HG03460 (cell line): Measurements from ENCODE around the gene ATG9A.
"Not testable (repeated sequence)": the region's sequence is repeated elsewhere in the genome, so short reads cannot be mapped to it uniquely, and the experiment has no call there.

Experiments
- ATAC-seq: cut with Tn5 transposase; IDR thresholded peaks from one replicate; pipeline ENCODE4 v1.9.1; 2021; ENCODE audit not compliant: unreplicated experiment

The ATG9A gene

GRCh38 chr2:219229305-219230058 lies at the start of gene ATG9A, which contains the start of gene ANKZF1:
Gene ATG9A (minus strand): TSS chr2:219229636. CDS start chr2:219228024, 1,612 bp downstream.
Gene ANKZF1 (plus strand): TSS chr2:219229806. CDS start chr2:219230258, 452 bp downstream.
- ATAC-seq: peak; percentile 96

DNA sequence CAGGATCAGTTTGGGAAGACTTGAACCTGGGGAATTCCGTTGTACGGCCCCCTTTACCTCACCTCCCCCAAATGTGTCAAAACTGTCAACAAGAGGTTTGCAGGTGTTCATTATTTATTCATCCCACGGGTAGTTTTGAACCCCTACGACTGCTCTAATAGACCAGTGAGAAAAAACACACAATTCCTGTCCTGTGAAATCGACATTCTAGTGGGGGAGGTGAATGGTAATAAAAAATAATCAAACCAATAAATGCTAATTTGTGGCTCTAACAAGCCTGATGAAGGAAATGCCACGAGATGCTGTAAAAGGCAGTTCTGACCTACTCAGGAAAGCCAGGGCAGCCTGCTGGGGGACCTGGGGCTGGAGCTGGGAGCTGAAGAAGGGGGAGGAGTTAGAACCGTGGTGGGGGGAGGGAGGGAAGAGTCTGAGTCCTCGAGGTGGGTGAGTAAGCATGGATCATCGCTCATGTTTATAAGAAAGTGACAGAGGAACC lies 49.3 kb upstream of the ATG9A start:
- ATAC-seq: no peak

DNA sequence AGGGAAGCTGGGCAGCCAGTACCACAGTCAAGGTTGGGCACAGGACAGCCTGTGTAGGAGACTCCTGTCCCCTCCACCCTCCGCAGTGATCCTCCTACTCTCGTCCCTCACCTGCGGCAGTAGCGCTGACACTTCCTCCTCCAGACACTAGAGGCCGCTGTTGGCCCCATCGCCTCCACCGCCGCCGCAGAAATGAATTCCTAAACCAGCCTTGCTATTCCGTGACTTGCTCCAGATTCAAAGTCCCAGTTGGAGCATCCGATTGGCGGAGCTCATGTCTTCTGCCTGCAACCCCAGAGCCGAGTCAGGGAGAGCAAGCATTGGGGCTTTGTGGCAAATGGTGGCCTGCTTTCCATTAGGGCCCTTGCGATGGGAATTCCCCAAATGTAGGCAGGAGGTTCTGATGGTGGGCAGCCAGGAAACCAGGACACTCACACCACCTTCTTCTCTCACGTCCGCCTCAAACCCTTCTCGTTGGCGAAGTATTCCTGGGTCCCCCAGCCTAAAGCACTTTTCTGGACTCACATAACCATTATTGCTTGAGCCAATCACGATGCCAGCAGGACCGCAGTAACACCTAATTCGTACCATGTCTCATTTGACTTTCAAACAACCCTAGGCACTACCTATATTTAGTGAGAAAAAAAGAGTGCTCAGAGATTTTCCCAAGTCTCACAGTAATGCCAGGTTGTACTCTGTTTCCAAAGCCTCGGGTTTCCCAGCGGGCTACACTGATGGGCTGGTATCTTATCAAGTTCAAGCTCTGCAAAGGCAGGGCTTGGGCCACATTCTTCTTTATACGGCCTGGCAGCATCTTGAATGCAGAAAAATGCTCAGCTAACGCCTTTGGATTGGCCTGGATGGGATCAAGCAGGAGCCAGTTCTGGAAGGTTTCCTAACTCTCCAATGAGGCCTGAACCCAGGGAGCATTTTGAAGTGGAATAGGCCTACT lies 48.5 kb upstream of the ATG9A start:
- peak; percentile 26 for ATAC-seq

- ATAC-seq: no peak
Observed at GRCh38 chr2:219274361-219274921, 45.0 kb upstream of the ATG9A start.

DNA sequence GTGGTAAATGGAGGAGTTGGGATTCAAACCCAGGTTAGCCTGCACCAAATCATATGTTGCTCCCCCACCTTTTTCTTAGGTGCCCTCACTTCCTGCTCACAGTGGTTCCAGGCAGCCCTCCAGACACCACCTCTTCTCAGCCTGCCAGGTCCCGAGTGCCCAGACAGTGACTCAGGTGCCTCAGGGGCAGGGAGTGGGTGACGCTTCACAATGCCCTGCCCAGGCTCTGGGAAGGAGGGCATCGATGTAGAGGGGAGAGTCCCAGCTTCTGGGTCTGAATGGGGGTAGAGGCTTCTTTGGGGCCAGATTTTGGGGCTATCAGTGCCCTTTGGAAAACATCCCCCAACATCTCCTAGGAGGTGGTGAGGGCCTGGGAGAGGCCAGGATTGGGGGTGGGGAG lies 44.5 kb upstream of the ATG9A start:
- no peak for ATAC-seq

DNA sequence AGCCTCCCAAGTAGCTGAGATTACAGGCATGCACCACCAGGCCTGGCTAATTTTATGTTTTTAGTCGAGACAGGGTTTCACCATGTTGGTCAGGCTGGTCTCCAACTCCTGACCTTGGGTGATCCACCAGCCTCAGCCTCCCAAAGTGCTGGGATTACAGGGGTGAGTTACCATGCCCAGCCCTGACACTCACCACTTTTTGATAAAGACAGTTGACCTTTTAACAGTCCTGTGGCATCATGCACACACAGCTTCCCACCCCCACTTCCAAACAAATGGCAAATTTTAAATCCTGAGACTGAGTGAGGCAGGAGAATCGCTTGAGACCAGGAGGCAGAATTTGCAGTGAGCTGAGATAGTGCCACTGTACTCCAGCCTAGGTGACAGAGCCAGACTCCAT lies 43.6 kb upstream of the ATG9A start:
- ATAC-seq: no peak

GRCh38 chr2:219272356-219272755 lies 42.9 kb upstream of the ATG9A start:
- no peak for ATAC-seq

DNA sequence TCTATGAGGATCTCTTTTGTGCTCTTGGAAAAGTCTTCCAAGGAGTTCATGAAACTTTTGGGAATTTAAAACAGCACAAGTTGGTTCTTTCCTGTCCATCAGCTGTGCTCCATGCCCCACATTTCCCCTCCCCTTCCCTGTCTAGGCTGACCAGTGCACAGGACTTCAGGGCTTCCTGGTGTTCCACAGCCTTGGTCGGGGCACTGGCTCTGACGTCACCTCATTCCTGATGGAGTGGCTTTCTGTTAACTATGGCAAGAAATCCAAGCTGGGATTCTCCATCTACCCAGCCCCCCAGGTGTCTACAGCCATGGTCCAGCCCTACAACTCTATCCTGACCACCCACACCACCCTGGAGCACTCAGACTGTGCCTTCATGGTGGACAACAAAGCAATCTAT lies 41.6 kb upstream of the ATG9A start:
- no peak for ATAC-seq

DNA sequence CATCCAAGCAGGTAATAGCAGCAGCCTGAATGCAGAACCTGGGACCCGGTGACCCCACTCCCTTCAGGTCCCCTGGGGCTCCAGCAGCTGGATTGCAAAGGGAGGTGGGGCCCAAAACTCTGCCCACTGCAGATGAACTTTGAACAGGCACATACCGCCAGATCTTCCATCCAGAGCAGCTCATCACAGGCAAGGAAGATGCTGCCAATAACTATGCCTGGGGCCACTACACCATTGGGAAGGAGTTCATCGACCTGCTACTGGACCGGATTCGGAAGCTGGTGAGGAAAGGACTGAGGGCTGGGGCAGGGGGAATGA lies 40.6 kb upstream of the ATG9A start:
- no peak for ATAC-seq

- ATAC-seq: no peak
Observed at GRCh38 chr2:219269362-219270054, 40.1 kb upstream of the ATG9A start.

- ATAC-seq: no peak
Observed at GRCh38 chr2:219268294-219268693, 38.9 kb upstream of the ATG9A start.

- no peak for ATAC-seq
Observed at GRCh38 chr2:219266886-219267285, 37.5 kb upstream of the ATG9A start.

DNA sequence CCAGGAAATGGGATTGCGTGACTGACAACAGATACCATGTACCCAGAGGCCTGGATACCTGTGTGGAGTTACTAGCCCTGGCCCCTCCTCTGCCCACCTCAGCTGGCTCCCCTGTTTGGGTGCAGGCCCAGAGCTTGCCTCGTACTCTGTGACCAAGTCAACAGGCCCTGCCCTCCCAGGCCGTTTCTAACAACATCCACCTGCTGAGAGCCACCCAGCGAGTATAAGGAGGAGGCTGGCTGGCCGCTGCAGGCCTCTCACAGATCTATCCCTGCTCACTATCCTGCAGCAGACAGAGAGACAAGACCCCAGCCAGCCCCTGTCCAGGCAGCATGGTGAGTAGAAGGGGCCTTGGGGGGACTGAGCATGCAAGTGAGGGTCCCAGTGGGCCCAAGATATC lies 36.8 kb upstream of the ATG9A start:
- no peak for ATAC-seq

GRCh38 chr2:219261024-219261855 lies 31.8 kb upstream of the ATG9A start:
- ATAC-seq: no peak

DNA sequence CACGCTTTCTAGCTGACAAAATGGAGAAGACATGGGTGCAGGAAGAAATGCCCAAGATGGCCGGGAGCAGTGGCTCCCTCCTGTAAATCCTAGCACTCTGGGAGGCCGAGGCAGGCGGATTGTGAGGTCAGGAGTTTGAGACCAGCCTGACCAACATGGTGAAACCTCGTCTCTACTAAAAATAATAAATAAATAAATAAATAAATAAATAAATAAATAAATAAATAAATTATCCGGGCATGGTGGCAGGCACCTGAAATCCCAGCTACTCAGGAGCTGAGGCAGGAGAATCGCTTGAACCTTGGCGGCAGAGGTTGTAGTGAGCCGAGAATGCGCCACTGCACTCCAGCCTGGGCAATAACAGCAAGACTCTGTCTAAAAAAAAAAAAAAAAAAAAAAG lies 29.5 kb upstream of the ATG9A start:
- not testable (repeated sequence) for ATAC-seq

- ATAC-seq: peak; percentile 35
Observed at GRCh38 chr2:219254590-219255201, 25.3 kb upstream of the ATG9A start.

- peak; percentile 42 for ATAC-seq
Observed at GRCh38 chr2:219253753-219254589, 24.5 kb upstream of the ATG9A start, which contains the start of gene TUBA4A. Gene TUBA4A (minus strand): TSS chr2:219253918. CDS start chr2:219253858, 60 bp downstream.

DNA sequence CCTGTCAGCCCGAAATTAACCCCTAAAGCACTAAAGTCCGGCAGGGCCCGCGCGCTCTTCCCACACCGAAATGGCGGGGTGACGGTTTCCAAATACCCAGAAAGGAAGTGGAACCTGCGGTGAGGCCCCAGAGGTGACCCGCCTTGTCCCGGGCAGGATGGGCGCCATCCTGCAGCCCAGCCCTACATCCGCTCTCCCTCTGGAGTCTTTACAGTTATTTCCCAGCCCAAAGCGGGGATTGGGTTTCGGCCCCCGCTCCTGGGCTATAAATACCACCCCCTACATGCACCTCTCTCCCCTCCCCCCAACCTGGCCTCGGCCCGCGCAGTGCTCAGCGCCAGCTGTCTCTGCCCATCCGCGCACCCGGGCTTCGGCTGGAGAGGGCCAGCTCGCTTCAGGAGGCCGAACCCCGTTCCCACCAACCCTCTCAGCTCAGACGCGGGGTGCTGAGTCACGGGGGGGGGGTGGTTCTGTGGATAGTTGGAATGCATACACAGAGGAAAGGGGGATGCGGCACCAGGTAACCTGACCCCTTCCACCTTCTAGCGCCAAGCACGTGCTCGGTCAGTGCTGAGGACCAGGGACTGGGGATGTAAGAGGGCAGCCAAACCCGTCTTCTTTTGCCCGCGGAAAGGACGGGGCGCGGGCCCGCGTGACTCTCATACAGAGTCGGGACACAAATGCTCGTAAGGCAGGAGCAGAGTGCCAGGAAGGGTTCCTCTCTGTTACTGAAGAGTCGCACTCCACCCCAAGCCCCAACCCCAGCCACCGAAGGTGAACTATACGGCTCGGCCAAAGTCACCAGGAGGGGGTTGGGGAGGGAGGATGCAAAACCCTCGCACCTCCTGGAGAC lies 23.7 kb upstream of the ATG9A start, which contains the start of gene TUBA4B:
TUBA4B (plus strand) TSS at position 344 of the 853 bp plus-strand sequence; CDS start at position 509, 165 bp downstream.
- peak; percentile 1 for ATAC-seq
